HEK293T (cell line): ENCODE results near the gene MKNK1.

Source experiments
- FOXM1 ChIP-seq: fragments of 450-650 bp; IDR thresholded peaks from 2 replicates; pipeline ENCODE4 v1.6.1; 2017; ENCODE audit warnings: mild to moderate bottlenecking, borderline replicate concordance
- SP1 ChIP-seq: fragments of 450-650 bp; IDR thresholded peaks from 2 replicates; pipeline ENCODE4 v1.6.1; 2017

DNA sequence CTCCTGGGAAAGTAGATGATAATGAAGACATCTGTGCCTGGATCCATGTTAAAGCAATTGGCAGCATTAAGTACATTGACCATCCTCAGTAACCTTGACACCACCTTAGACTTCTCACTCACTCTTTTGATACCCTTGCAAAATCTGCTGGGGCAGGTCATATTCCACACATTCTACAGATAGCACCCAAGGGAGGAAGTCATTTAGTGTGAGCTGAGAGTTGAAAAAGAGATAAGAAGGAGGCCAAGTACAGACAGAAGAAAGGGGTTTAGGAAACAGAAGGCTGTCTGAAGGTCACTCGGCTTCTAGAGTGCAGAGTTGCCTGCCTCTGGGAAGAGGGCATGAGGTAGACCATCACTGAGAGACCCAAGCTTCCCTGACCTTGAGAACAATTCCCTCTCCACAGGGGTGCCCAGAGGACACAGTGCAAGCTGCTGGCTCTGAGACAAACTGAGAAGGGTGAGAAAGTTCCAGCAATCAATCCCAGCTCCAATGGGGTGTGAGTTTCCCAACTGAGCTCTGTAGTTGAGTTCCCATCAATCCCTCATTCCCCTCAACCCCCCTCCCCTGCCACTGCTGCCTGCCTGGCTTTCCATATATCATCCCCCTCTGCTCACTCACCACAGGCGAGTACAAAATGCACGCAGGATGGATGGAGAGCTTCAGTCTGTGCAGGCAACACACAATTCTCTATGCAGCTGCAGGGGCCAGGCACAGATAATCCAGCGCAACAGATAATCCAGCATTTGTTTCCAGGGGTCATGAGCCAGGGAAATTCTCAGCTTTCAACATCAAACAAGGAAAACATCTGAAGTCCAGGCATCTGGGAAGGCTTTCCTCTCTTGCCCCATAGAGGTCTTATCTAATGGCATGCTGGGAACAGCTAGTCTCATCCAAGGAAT lies 19.9 kb upstream of the MKNK1 start:
- TF ChIP-seq SP1 (no peak), FOXM1 (no peak)
